A549 (cell line): ENCODE results near the gene LAPTM5. TPM values are rescaled to one million over a fixed set of nuclear protein-coding genes. Genes with fewer than 3 reads are reported as not detected.

ENCODE experiments used
- ATAC-seq, 2 experiments: fragments of 200-7000 bp in 1 of 2; fragments of >200 bp in 1 of 2; cut with Nextera tagmentation in 1 of 2; cut with Tn5 transposase in 1 of 2; 3 replicates each; pipeline versions ENCODE4 v1.8.0 to v1.9.1; 2018 to 2020; ENCODE audit warnings: mild to moderate bottlenecking in 1 of 2, moderate library complexity in 1 of 2
- CTCF ChIA-PET: fragments of 300-600 bp; sonication (Branson Sonifier 250); formaldehyde crosslinking; extraction: SDS; loops from one replicate; lab custom pipeline; 2021; ENCODE audit warnings: antibody characterized with exemption, inconsistent platforms; lab: Yijun Ruan, JAX
- POLR2A ChIA-PET: fragments of 350-600 bp; formaldehyde crosslinking; extraction: SDS; loops from one replicate; lab custom pipeline; 2021; ENCODE audit warnings: antibody characterized with exemption, inconsistent platforms; lab: Yijun Ruan, JAX
- DNase-seq, 2 experiments: peaks; one replicate each; pipeline versions ENCODE4 v3.0.0 to v3.0.0-alpha.2; 2011 to 2016; ENCODE audit warnings: low read depth in 1 of 2, low spot score in 1 of 2
- FAIRE-seq: peaks from 2 replicates; lab custom pipeline; 2011; peaks lifted over from hg19 to GRCh38; lab: Jason Lieb, UNC
- H3K27ac ChIP-seq, 2 experiments: fragments of >200 bp; sonication (Bioruptor Twin); formaldehyde crosslinking; 3 replicates each; pipeline ENCODE4 v1.5.1; 2016 to 2017
- H3K4me1 ChIP-seq: fragments of >200 bp; sonication (Bioruptor Twin); formaldehyde crosslinking; 3 replicates; pipeline ENCODE4 v1.6.1; 2016
- H3K4me2 ChIP-seq: fragments of >200 bp; sonication (Bioruptor Twin); formaldehyde crosslinking; 3 replicates; pipeline ENCODE4 v1.6.1; 2016
- H3K4me3 ChIP-seq: fragments of >200 bp; sonication (Bioruptor Twin); formaldehyde crosslinking; 3 replicates; pipeline ENCODE4 v1.5.1; 2016
- H3K9me3 ChIP-seq: fragments of >200 bp; sonication (Bioruptor Twin); formaldehyde crosslinking; 3 replicates; pipeline ENCODE4 v1.6.1; 2016
- ATOH8 ChIP-seq: fragments of 250-450 bp; sonication (Bioruptor Pico); IDR thresholded peaks from 2 replicates; pipeline ENCODE4 v1.5.0; 2020; ENCODE audit warnings: low read depth, mild to moderate bottlenecking, moderate library complexity
- EHMT2 ChIP-seq: fragments of 200-600 bp; sonication (generic); IDR thresholded peaks from 2 replicates; pipeline ENCODE4 v1.6.1; 2016; ENCODE audit warnings: antibody characterized with exemption, low read depth, mild to moderate bottlenecking, moderate library complexity
- ELK1 ChIP-seq: fragments of 150-350 bp; IDR thresholded peaks from 2 replicates; pipeline ENCODE4 v1.6.1; 2014; ENCODE audit warnings: low read depth, mild to moderate bottlenecking, low read length
- EP300 ChIP-seq, 2 experiments: fragments of >200 bp; sonication (Bioruptor Twin); formaldehyde crosslinking; IDR thresholded peaks; 2 replicates in 1 of 2; 3 replicates in 1 of 2; pipeline ENCODE4 v1.6.1; 2016 to 2017
- FOSL2 ChIP-seq, 2 experiments: fragments of 450-650 bp in 1 of 2; fragments of >200 bp in 1 of 2; sonication (Bioruptor Twin) in 1 of 2; formaldehyde crosslinking; IDR thresholded peaks; 2 replicates each; pipeline versions ENCODE4 v1.5.0 to v1.6.1; 2016 to 2020; ENCODE audit warnings: mild to moderate bottlenecking in 1 of 2, moderate library complexity in 1 of 2
- HDAC2 ChIP-seq: fragments of 200-600 bp; sonication (generic); IDR thresholded peaks from 2 replicates; pipeline ENCODE4 v1.6.1; 2016
- HMGXB4 ChIP-seq: fragments of 250-450 bp; sonication (Bioruptor Pico); IDR thresholded peaks from 2 replicates; pipeline ENCODE4 v1.5.0; 2021; ENCODE audit warnings: mild to moderate bottlenecking, moderate library complexity, borderline replicate concordance
- JUN ChIP-seq, 2 experiments: fragments of >200 bp; sonication (Bioruptor Twin); formaldehyde crosslinking; IDR thresholded peaks; 2 replicates in 1 of 2; 3 replicates in 1 of 2; pipeline ENCODE4 v1.6.1; 2016 to 2017
- JUNB ChIP-seq: fragments of >200 bp; sonication (Bioruptor Twin); formaldehyde crosslinking; IDR thresholded peaks from 2 replicates; pipeline ENCODE4 v1.6.1; 2016
- MAX ChIP-seq: IDR thresholded peaks from 2 replicates; pipeline ENCODE4 v1.6.1; 2012
- PHF8 ChIP-seq: fragments of 200-600 bp; sonication (generic); IDR thresholded peaks from 2 replicates; pipeline ENCODE4 v1.6.1; 2016; ENCODE audit warnings: low read depth, mild to moderate bottlenecking, antibody characterized with exemption, moderate library complexity, borderline replicate concordance
- RARB ChIP-seq: fragments of 250-450 bp; sonication (Bioruptor Pico); IDR thresholded peaks from 2 replicates; pipeline ENCODE4 v1.8.0; 2021; ENCODE audit warnings: mild to moderate bottlenecking, moderate library complexity
- REST ChIP-seq: fragments of 200-600 bp; sonication (generic); IDR thresholded peaks from 2 replicates; pipeline ENCODE4 v1.6.1; 2016; ENCODE audit warnings: antibody characterized with exemption, mild to moderate bottlenecking, moderate library complexity
- RFX5 ChIP-seq: fragments of 450-650 bp; IDR thresholded peaks from 2 replicates; pipeline ENCODE4 v1.7.1; 2014; ENCODE audit warnings: antibody characterized with exemption, mild to moderate bottlenecking, moderate library complexity
- ZFP36 ChIP-seq: fragments of 450-650 bp; IDR thresholded peaks from 2 replicates; pipeline ENCODE4 v1.6.1; 2014; ENCODE audit warnings: borderline replicate concordance; ENCODE audit not compliant: partially characterized antibody
- WGBS: methylation state at CpG from one replicate; pipeline ENCODE4 v1.1.6; 2017; ENCODE audit errors: missing lambda C conversion rate; 5-methylcytosine and 5-hydroxymethylcytosine counted together
- polyA plus RNA-seq, 4 experiments: library from polyadenylated mRNA; depleted of rRNA in 3 of 4; stranded (reverse); fragments of >200 nt; fragmentation: RNase III in 1 of 4; extraction: RNeasy Plus Mini Kit Qiagen cat#74134 plus additional on column Dnase treatment in 1 of 4; gene quantifications; 2 replicates in 3 of 4; 3 replicates in 1 of 4; pipeline ENCODE4 v1.2.3, GENCODE V29; 2011 to 2017

Gene LAPTM5
- polyA plus RNA-seq, 2 of the 4 experiments (the other 2 are of a cell fraction), result 0.06 to 0.22 TPM

GRCh38 chr1:30699762-30700161 lies 57.8 kb downstream of the LAPTM5 start:
- Histone ChIP-seq H3K4me2 (no peak overlapping the region), H3K27ac (no peak overlapping the region), H3K9me3 (no peaks in the 10 kb centered on the region), H3K4me1 (peaks cover 8% of the 10 kb centered on the region; the same call in 2 of the 3 replicates), H3K4me3 (no peak overlapping the region)
- WGBS, result 57% methylated on average over 1 of the region's 1 CpG
- TF ChIP-seq ELK1 (no peak), FOSL2 (IDR thresholded peaks at IDR 0.05) (no peak), FOSL2 (CRISPR knock-in tag; IDR thresholded peaks at IDR 0.05) (no peak)
- POLR2A ChIA-PET, result no interaction called here
- CTCF ChIA-PET, result no interaction called here
- ATAC-seq, result no peak
- no peak for DNase-seq
- no peak for FAIRE-seq

- Histone ChIP-seq H3K4me3 (no peak overlapping the region), H3K4me2 (no peak overlapping the region), H3K27ac (no peak overlapping the region), H3K9me3 (no peaks in the 10 kb centered on the region), H3K4me1 (peaks cover 8% of the 10 kb centered on the region; the same call in 2 of the 3 replicates)
- no peak for FAIRE-seq
- WGBS, result 80% methylated on average over 12 of the region's 17 CpGs
- no peak for DNase-seq
- CTCF ChIA-PET, result interaction anchor here (0.8 to 2.0 kb wide), 2 partner anchors 10 to 16 kb away, joined by 3 to 8 read pairs; no protein-coding TSS in a partner anchor
- no peak for ATAC-seq
- no peak for TF ChIP-seq REST
- no peak for TF ChIP-seq JUN (IDR thresholded peaks at IDR 0.05)
- no peak for TF ChIP-seq PHF8
- no peak for TF ChIP-seq ELK1
- TF ChIP-seq RFX5, result no peak
- TF ChIP-seq EP300 (IDR thresholded peaks at IDR 0.05), result no peak
- no peak for TF ChIP-seq JUNB
- no peak for TF ChIP-seq HMGXB4
- no peak for TF ChIP-seq MAX
- TF ChIP-seq EHMT2, result no peak
- TF ChIP-seq ZFP36, result no peak
- TF ChIP-seq ATOH8 (CRISPR knock-in tag), result no peak
- no peak for TF ChIP-seq RARB (CRISPR knock-in tag)
- TF ChIP-seq HDAC2, result no peak
- TF ChIP-seq, all 56 proteins: peak for 0
- POLR2A ChIA-PET, result no interaction called here
Observed at GRCh38 chr1:30698401-30698981, 59.1 kb downstream of the LAPTM5 start.
